GM23338 (cell line): Measurements from ENCODE around the gene STK24. TPM values are rescaled to one million over a fixed set of nuclear protein-coding genes. Genes with fewer than 3 reads are reported as not detected.

ENCODE experiments used
- ATAC-seq: fragments of 200-7000 bp; cut with Tn5 transposase; 3 replicates; pipeline ENCODE4 v1.9.1; 2020
- DNase-seq: peaks from one replicate; pipeline ENCODE4 v3.0.0-alpha.2; 2015; ENCODE audit warnings: low spot score
- H2AFZ ChIP-seq: fragments of 200-600 bp; sonication (generic); 2 replicates; pipeline ENCODE4 v1.8.0; 2016; ENCODE audit warnings: antibody characterized with exemption, mild to moderate bottlenecking, moderate library complexity
- H3F3A ChIP-seq: fragments of 200-600 bp; sonication (generic); replicated peaks from 2 replicates; pipeline ENCODE4 v1.8.0; 2017; ENCODE audit warnings: antibody characterized with exemption, mixed run types, low read depth
- H3K27ac ChIP-seq: fragments of 200-600 bp; sonication (generic); 2 replicates; pipeline ENCODE4 v1.6.1; 2016; ENCODE audit warnings: low read depth
- H3K27me3 ChIP-seq: fragments of 200-600 bp; sonication (generic); 2 replicates; pipeline ENCODE4 v1.8.0; 2016; ENCODE audit warnings: mild to moderate bottlenecking, mixed run types, moderate library complexity; ENCODE audit not compliant: insufficient read depth
- H3K36me3 ChIP-seq: fragments of 200-600 bp; sonication (generic); 2 replicates; pipeline ENCODE4 v1.8.0; 2016; ENCODE audit warnings: mild to moderate bottlenecking; ENCODE audit not compliant: insufficient read depth
- H3K4me1 ChIP-seq: fragments of 200-600 bp; sonication (generic); 2 replicates; pipeline ENCODE4 v1.8.0; 2016; ENCODE audit warnings: mild to moderate bottlenecking, moderate library complexity; ENCODE audit not compliant: insufficient read depth
- H3K4me2 ChIP-seq: fragments of 200-600 bp; sonication (generic); 2 replicates; pipeline ENCODE4 v1.7.1; 2017; ENCODE audit warnings: mixed run types
- H3K4me3 ChIP-seq: fragments of 200-600 bp; sonication (generic); 2 replicates; pipeline ENCODE4 v1.6.1; 2016; ENCODE audit warnings: mixed run types
- H3K79me2 ChIP-seq: fragments of 200-600 bp; sonication (generic); replicated peaks from 2 replicates; pipeline ENCODE4 v1.8.0; 2017; ENCODE audit warnings: mild to moderate bottlenecking; ENCODE audit not compliant: insufficient read depth
- H3K9me2 ChIP-seq: fragments of 200-600 bp; sonication (generic); 2 replicates; pipeline ENCODE4 v1.8.0; 2017; ENCODE audit not compliant: insufficient read depth
- H4K20me1 ChIP-seq: fragments of 200-600 bp; sonication (generic); replicated peaks from 2 replicates; pipeline ENCODE4 v1.8.0; 2017; ENCODE audit warnings: mild to moderate bottlenecking; ENCODE audit not compliant: insufficient read depth
- H3K27ac Mint-ChIP-seq: 2 replicates; pipeline ENCODE4 v1.8.0; 2020; ENCODE audit warnings: inconsistent platforms, mild to moderate bottlenecking, moderate library complexity, mixed read lengths
- H3K27me3 Mint-ChIP-seq: 3 replicates; pipeline ENCODE4 v1.8.0; 2022; ENCODE audit warnings: low read depth, mild to moderate bottlenecking, moderate library complexity, mixed read lengths, inconsistent platforms; ENCODE audit not compliant: insufficient read depth, poor library complexity
- H3K36me3 Mint-ChIP-seq: 3 replicates; pipeline ENCODE4 v1.8.0; 2021; ENCODE audit warnings: low read depth, mild to moderate bottlenecking, inconsistent platforms, moderate library complexity, mixed read lengths
- H3K4me1 Mint-ChIP-seq: 3 replicates; pipeline ENCODE4 v1.8.0; 2020; ENCODE audit warnings: mild to moderate bottlenecking, inconsistent platforms, mixed read lengths
- H3K4me3 Mint-ChIP-seq: 3 replicates; pipeline ENCODE4 v1.8.0; 2021; ENCODE audit warnings: moderate library complexity, mild to moderate bottlenecking, inconsistent platforms, mixed read lengths
- H3K9me3 Mint-ChIP-seq: 3 replicates; pipeline ENCODE4 v1.8.0; 2020; ENCODE audit warnings: moderate library complexity, mild to moderate bottlenecking, inconsistent platforms, mixed read lengths
- CREB1 ChIP-seq: fragments of 250-450 bp; sonication (Bioruptor Pico); IDR thresholded peaks from 2 replicates; pipeline ENCODE4 v1.5.0; 2020; ENCODE audit warnings: low read depth, mild to moderate bottlenecking, moderate library complexity
- ETS1 ChIP-seq: IDR thresholded peaks from 2 replicates; pipeline ENCODE4 v1.6.1; 2016; ENCODE audit warnings: antibody characterized with exemption
- EZH2 ChIP-seq: fragments of 200-600 bp; sonication (generic); IDR thresholded peaks from one replicate; pipeline ENCODE4 v1.8.0; 2017; ENCODE audit warnings: antibody characterized with exemption, mild to moderate bottlenecking, low read depth; ENCODE audit not compliant: unreplicated experiment
- EZH2phosphoT487 ChIP-seq: fragments of 200-600 bp; sonication (generic); IDR thresholded peaks from one replicate; pipeline ENCODE4 v1.8.1; 2018; ENCODE audit warnings: antibody characterized with exemption; ENCODE audit not compliant: unreplicated experiment
- NANOG ChIP-seq: IDR thresholded peaks from 2 replicates; pipeline ENCODE4 v1.6.1; 2016; ENCODE audit warnings: antibody characterized with exemption, borderline replicate concordance
- POLR2AphosphoS5 ChIP-seq: IDR thresholded peaks from 2 replicates; pipeline ENCODE4 v1.6.1; 2016; ENCODE audit warnings: antibody characterized with exemption, low read depth
- REST ChIP-seq: IDR thresholded peaks from one replicate; pipeline ENCODE4 v1.6.1; 2018; ENCODE audit warnings: antibody characterized with exemption; ENCODE audit not compliant: unreplicated experiment
- STAT1 ChIP-seq: IDR thresholded peaks from one replicate; pipeline ENCODE4 v1.6.1; 2016; ENCODE audit warnings: antibody characterized with exemption; ENCODE audit not compliant: unreplicated experiment
- ZNF114 ChIP-seq: fragments of 250-450 bp; sonication (Bioruptor Pico); IDR thresholded peaks from 2 replicates; pipeline ENCODE4 v1.5.0; 2020; ENCODE audit warnings: mild to moderate bottlenecking, moderate library complexity
- ZNF331 ChIP-seq: fragments of 250-450 bp; sonication (Bioruptor Pico); IDR thresholded peaks from 2 replicates; pipeline ENCODE4 v1.5.0; 2020; ENCODE audit warnings: low read depth, mild to moderate bottlenecking, moderate library complexity
- ZNF462 ChIP-seq: fragments of 250-450 bp; sonication (Bioruptor Pico); IDR thresholded peaks from 2 replicates; pipeline ENCODE4 v1.5.0; 2020; ENCODE audit warnings: mild to moderate bottlenecking, moderate library complexity
- polyA plus RNA-seq: library from polyadenylated mRNA; unstranded; fragments of >200 nt; fragmentation: Nextera tagmentation; extraction: Ambion mirVana; gene quantifications from 2 replicates; pipeline ENCODE4 v1.2.1, GENCODE V29; 2016
- total RNA-seq: library from RNA; depleted of rRNA; stranded (reverse); fragments of >200 nt; shearing (Covaris generic); gene quantifications from 2 replicates; pipeline ENCODE4 v1.2.3, GENCODE V29; 2014
- TF ChIP-seq, protein P1 (sequence below), 2 experiments: fragments of 200-600 bp in 1 of 2; sonication (generic) in 1 of 2; conservative IDR thresholded peaks; 2 replicates each; pipeline versions ENCODE4 v1.5.1 to v1.6.1; 2016 to 2017; ENCODE audit warnings: antibody characterized with exemption in 2 of 2, low read depth in 2 of 2, mild to moderate bottlenecking in 2 of 2, moderate library complexity in 1 of 2

Gene STK24
- total and polyA plus RNA-seq, 2 experiments from 2014 or later = 56.5 to 144 TPM

DNA sequence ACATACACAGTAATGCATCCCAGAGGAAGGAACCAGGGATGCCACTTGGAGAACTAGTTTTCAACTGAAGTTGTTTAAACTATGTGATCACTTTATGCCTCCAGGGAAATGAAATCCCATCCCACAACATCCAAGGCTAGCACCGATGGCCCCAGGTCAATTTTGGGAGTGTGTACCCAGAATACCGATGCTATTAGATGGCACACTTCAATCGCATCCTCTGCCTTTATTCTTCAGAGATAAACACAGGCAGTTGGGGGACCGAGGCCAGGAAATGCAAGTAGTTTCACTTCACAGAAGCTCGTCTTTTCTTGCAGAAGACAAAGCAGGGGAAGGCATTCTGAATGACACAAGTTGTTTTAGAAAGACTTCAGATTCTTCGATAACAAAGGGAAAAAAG is 13.8 kb downstream of the STK24 start:
- Histone ChIP-seq H3F3A (0 out of 2 replicates have a peak, but pooled peaks cover 5% of the 10 kb centered on the region), H4K20me1 (peaks cover 50% of the 10 kb centered on the region), H3K27ac (peak overlapping the region; percentile 84), H2AFZ (no peak overlapping the region), H3K27me3 (no peaks in the 10 kb centered on the region), H3K9me2 (no peaks in the 10 kb centered on the region), H3K4me1 (peaks cover 87% of the 10 kb centered on the region), H3K36me3 (no peaks in the 10 kb centered on the region), H3K79me2 (peaks cover 100% of the 10 kb centered on the region), H3K4me2 (peak overlapping the region; percentile 60; the same call in 1 of the 2 replicates), H3K4me3 (peak overlapping the region; percentile 4; the same call in 1 of the 2 replicates)
- peaks cover 3% of the 10 kb centered on the region; the same call in 1 of the 3 replicates for H3K36me3 Mint-ChIP-seq
- ATAC-seq (no peak; the same call in 1 of the 3 replicates), DNase-seq (peak; percentile 65)
- H3K9me3 Mint-ChIP-seq = no peaks in the 10 kb centered on the region
- peaks cover 9% of the 10 kb centered on the region for H3K27me3 Mint-ChIP-seq
- H3K4me3 Mint-ChIP-seq = no peak overlapping the region
- no peak for TF ChIP-seq STAT1
- no peak for TF ChIP-seq NANOG
- TF ChIP-seq EZH2 = no peak
- TF ChIP-seq REST = no peak
- TF ChIP-seq POLR2AphosphoS5 = no peak
- no peak for TF ChIP-seq ZNF331 (CRISPR knock-in tag)
- TF ChIP-seq ZNF462 (CRISPR knock-in tag) = no peak
- no peak for TF ChIP-seq ETS1
- TF ChIP-seq CREB1 (CRISPR knock-in tag) = no peak
- TF ChIP-seq EZH2phosphoT487 = no peak
- TF ChIP-seq, protein P1, sequence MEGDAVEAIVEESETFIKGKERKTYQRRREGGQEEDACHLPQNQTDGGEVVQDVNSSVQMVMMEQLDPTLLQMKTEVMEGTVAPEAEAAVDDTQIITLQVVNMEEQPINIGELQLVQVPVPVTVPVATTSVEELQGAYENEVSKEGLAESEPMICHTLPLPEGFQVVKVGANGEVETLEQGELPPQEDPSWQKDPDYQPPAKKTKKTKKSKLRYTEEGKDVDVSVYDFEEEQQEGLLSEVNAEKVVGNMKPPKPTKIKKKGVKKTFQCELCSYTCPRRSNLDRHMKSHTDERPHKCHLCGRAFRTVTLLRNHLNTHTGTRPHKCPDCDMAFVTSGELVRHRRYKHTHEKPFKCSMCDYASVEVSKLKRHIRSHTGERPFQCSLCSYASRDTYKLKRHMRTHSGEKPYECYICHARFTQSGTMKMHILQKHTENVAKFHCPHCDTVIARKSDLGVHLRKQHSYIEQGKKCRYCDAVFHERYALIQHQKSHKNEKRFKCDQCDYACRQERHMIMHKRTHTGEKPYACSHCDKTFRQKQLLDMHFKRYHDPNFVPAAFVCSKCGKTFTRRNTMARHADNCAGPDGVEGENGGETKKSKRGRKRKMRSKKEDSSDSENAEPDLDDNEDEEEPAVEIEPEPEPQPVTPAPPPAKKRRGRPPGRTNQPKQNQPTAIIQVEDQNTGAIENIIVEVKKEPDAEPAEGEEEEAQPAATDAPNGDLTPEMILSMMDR (conservative IDR thresholded peaks at IDR 0.05; ENCODE audit: low read depth in 2 of 2) = no peak
- TF ChIP-seq ZNF114 = no peak
- H3K4me1 Mint-ChIP-seq = peaks cover 79% of the 10 kb centered on the region
- no peak overlapping the region for H3K27ac Mint-ChIP-seq
